Measurements from ENCODE around the gene DHX40. TPM values are rescaled to one million over a fixed set of nuclear protein-coding genes. Genes with fewer than 3 reads are reported as not detected.

Gene DHX40
- total RNA-seq, 4 donors from 2014 or later: 47.8 to 65.4 (median 59.7) TPM

GRCh38 chr17:59642565-59642964 lies 77.2 kb downstream of the DHX40 start:
- Histone ChIP-seq H3K9me3 (no peaks in the 10 kb centered on the region), H3K4me3 (replicated peaks in 1 of 3) (no peak overlapping the region), H3K4me1 (peaks cover 63 to 64% of the 10 kb centered on the region in 2 donors), H3K27ac (peak overlapping the region in 2 of 3 donors; percentile 33 to 57), H3K27me3 (no peaks in the 10 kb centered on the region), H3K36me3 (peaks cover 4 to 8% of the 10 kb centered on the region in 2 donors)
- no peak for TF ChIP-seq POLR2A (IDR thresholded peaks at IDR 0.05)
- no peak for TF ChIP-seq CTCF (IDR thresholded peaks at IDR 0.05)
- no peak for DNase-seq
- intact Hi-C loops (cut with DNase I): no loop called here
- 61 to 65% methylated on average over 1 of the region's 1 CpG for WGBS, 2 donors

GRCh38 chr17:59643159-59644140 lies 78.0 kb downstream of the DHX40 start:
- Histone ChIP-seq H3K27me3 (no peaks in the 10 kb centered on the region), H3K4me3 (replicated peaks in 1 of 3) (no peak overlapping the region), H3K36me3 (peaks cover 9 to 12% of the 10 kb centered on the region in 2 donors), H3K9me3 (no peaks in the 10 kb centered on the region), H3K4me1 (peaks cover 55 to 59% of the 10 kb centered on the region in 2 donors), H3K27ac (peak overlapping the region; percentile 13 to 57 (median 33))
- TF ChIP-seq POLR2A (IDR thresholded peaks at IDR 0.05): no peak
- peak in 1 of 6 experiments; percentile 21 for TF ChIP-seq CTCF (IDR thresholded peaks at IDR 0.05)
- 59 to 68% methylated on average over 5 of the region's 5 CpGs for WGBS, 2 donors
- intact Hi-C loops (cut with DNase I): no loop called here
- no peak for DNase-seq

- no peaks in the 10 kb centered on the region for H3K9me3 ChIP-seq
- DNase-seq: no peak
- H3K27ac ChIP-seq: no peak overlapping the region
- H3K36me3 ChIP-seq: peaks cover 25 to 34% of the 10 kb centered on the region in 2 donors
- 91 to 92% methylated on average over 6 of the region's 6 CpGs for WGBS, 2 donors
- no peak overlapping the region for H3K4me3 ChIP-seq (replicated peaks in 1 of 3)
- TF ChIP-seq CTCF (IDR thresholded peaks at IDR 0.05): no peak
- peaks cover 27 to 29% of the 10 kb centered on the region in 2 donors for H3K4me1 ChIP-seq
- intact Hi-C loops (cut with DNase I): no loop called here
- H3K27me3 ChIP-seq: no peaks in the 10 kb centered on the region
Observed at GRCh38 chr17:59647288-59647687, 81.9 kb downstream of the DHX40 start.

- no peak for TF ChIP-seq POLR2A (IDR thresholded peaks at IDR 0.05)
- no peak for TF ChIP-seq CTCF (IDR thresholded peaks at IDR 0.05)
- peaks cover 8 to 9% of the 10 kb centered on the region in 2 donors for H3K4me1 ChIP-seq
- no peaks in the 10 kb centered on the region for H3K27me3 ChIP-seq
- H3K4me3 ChIP-seq (replicated peaks in 1 of 3): no peak overlapping the region
- H3K27ac ChIP-seq: no peak overlapping the region
- peaks cover 37 to 40% of the 10 kb centered on the region in 2 donors for H3K36me3 ChIP-seq
- no peaks in the 10 kb centered on the region for H3K9me3 ChIP-seq
- intact Hi-C loops (cut with DNase I): no loop called here
- DNase-seq: no peak
Observed at GRCh38 chr17:59649886-59650285, 84.5 kb downstream of the DHX40 start.

GRCh38 chr17:59650642-59651041 lies 85.2 kb downstream of the DHX40 start:
- DNase-seq: no peak
- Histone ChIP-seq H3K27ac (no peak overlapping the region), H3K4me3 (replicated peaks in 1 of 3) (no peak overlapping the region), H3K36me3 (peaks cover 45% of the 10 kb centered on the region in 2 donors), H3K4me1 (peaks cover 8 to 9% of the 10 kb centered on the region in 2 donors), H3K27me3 (no peaks in the 10 kb centered on the region), H3K9me3 (no peaks in the 10 kb centered on the region)
- intact Hi-C loops (cut with DNase I): no loop called here
- TF ChIP-seq POLR2A (IDR thresholded peaks at IDR 0.05): no peak
- TF ChIP-seq CTCF (IDR thresholded peaks at IDR 0.05): no peak
- WGBS, 2 donors: 98 to 99% methylated on average over 1 of the region's 1 CpG
